Adrenal gland (tissue), 12 donors: Measurements from ENCODE around the gene SRSF11. TPM values are rescaled to one million over a fixed set of nuclear protein-coding genes. Genes with fewer than 3 reads are reported as not detected.

Source experiments
- DNase-seq, 7 donors: peaks; one replicate each; pipeline ENCODE4 v3.0.0-alpha.2; 2019 to 2020
- H3K27ac ChIP-seq, 5 donors: fragments of 200-600 bp; sonication (generic) in 4 of 5; 1 replicate in 3 of 5; 2 replicates in 2 of 5; pipeline versions ENCODE4 v1.5.1 to v1.8.0; 2016 to 2020; ENCODE audit warnings: mild to moderate bottlenecking in 1 of 5
- H3K27me3 ChIP-seq: fragments of 200-600 bp; 2 replicates; pipeline ENCODE4 v1.8.0; 2021
- H3K36me3 ChIP-seq, 2 donors: fragments of 200-600 bp; replicated peaks in 1 of 2; 1 replicate in 1 of 2; 2 replicates in 1 of 2; pipeline versions ENCODE4 v1.5.1 to v1.8.0; 2018 to 2022
- H3K4me1 ChIP-seq, 2 donors: fragments of 200-600 bp; replicated peaks in 1 of 2; 1 replicate in 1 of 2; 2 replicates in 1 of 2; pipeline versions ENCODE4 v1.5.1 to v1.8.0; 2018 to 2021
- H3K4me3 ChIP-seq, 4 donors: fragments of 200-600 bp; sonication (generic) in 3 of 4; one replicate each; pipeline ENCODE4 v1.5.1; 2016 to 2018
- H3K9me3 ChIP-seq, 3 donors: fragments of 200-600 bp; sonication (generic) in 1 of 3; replicated peaks in 1 of 3; 1 replicate in 2 of 3; 2 replicates in 1 of 3; pipeline versions ENCODE4 v1.5.1 to v1.8.0; 2016 to 2021
- CTCF ChIP-seq, 6 experiments: fragments of 450-650 bp in 4 of 6; fragments of 200-600 bp in 2 of 6; sonication (generic) in 1 of 6; IDR thresholded peaks; 1 replicate in 5 of 6; 2 replicates in 1 of 6; pipeline versions ENCODE4 v1.5.1 to v1.8.0; 2016 to 2021; ENCODE audit warnings: antibody characterized with exemption in 6 of 6, mild to moderate bottlenecking in 2 of 6, moderate library complexity in 1 of 6
- POLR2A ChIP-seq, 2 donors: fragments of 450-650 bp; IDR thresholded peaks; one replicate each; pipeline ENCODE4 v1.6.1; 2017; ENCODE audit warnings: antibody characterized with exemption in 2 of 2, mild to moderate bottlenecking in 2 of 2, moderate library complexity in 1 of 2
- WGBS, 4 donors: extraction: QIAGEN DNeasy Blood & Tissue Kit in 2 of 4; methylation state at CpG; one replicate each; pipeline versions ENCODE4 v1.1.5 to v1.1.7; 2013 to 2017; 5-methylcytosine and 5-hydroxymethylcytosine counted together
- intact Hi-C, 2 donors: fragments of 100-400 bp; cut with DNase I; formaldehyde crosslinking; loops; one replicate each; pipeline versions ENCODE4 v1.14.1 to v1.15.0; 2022 to 2023
- polyA plus RNA-seq, 3 donors: library from polyadenylated mRNA; stranded (reverse); fragments of 200-250 nt in 2 of 3; fragments of 350-450 nt in 1 of 3; fragmentation: Illumina TruSeq in 1 of 3; extraction: RNeasy Lipid Tissue Mini Kit (QIAGEN cat#74804) in 1 of 3; gene quantifications; one replicate each; pipeline ENCODE4 v1.2.3, GENCODE V29; 2013 to 2014
- total RNA-seq, 9 donors: library from RNA; depleted of rRNA in 4 of 9; stranded (reverse); fragments of >200 nt in 4 of 9; fragments of 120-200 nt in 1 of 9; fragmentation: NEBNext Ultra II Directional in 1 of 9; extraction: Animal tissue kit (Norgen Biotek cat#: 25700) in 1 of 9; gene quantifications; one replicate each; pipeline versions ENCODE4 v1.1.0 to v1.2.4, GENCODE V29; 2013 to 2023
- donor health status: healthy with polysubstance abuse.
- donor health status: Bipolar disorder and iron deficiency.
- donor health status: DM: yes; HTN: yes; CAD: no.
- donor health status: DM: no; HTN: no; CAD: no.
- donor health status: DM: no; HTN: no; CAD: no.
- donor health status: DM: yes; HTN: yes; CAD: no.

SRSF11 gene
- total and polyA plus RNA-seq, 12 donors: 43.3 to 276 (median 123) TPM

GRCh38 chr1:70265946-70266345 is 44.8 kb downstream of the SRSF11 start:
- intact Hi-C loops: no loop called here
- Histone ChIP-seq H3K4me3 (no peak overlapping the region), H3K4me1 (no peaks in the 10 kb centered on the region), H3K27ac (no peak overlapping the region), H3K36me3 (peaks cover 0 to 4% of the 10 kb centered on the region in 2 donors), H3K9me3 (peaks cover 0 to 10% (median 0%) of the 10 kb centered on the region in 3 donors), H3K27me3 (no peaks in the 10 kb centered on the region)
- DNase-seq: no peak
- 95 to 100% (median 99%) methylated on average over 1 of the region's 1 CpG for WGBS, 4 donors
- TF ChIP-seq POLR2A (IDR thresholded peaks at IDR 0.05) (no peak), CTCF (IDR thresholded peaks at IDR 0.05) (no peak)

- no peak for DNase-seq
- no peaks in the 10 kb centered on the region for H3K36me3 ChIP-seq
- no peak overlapping the region for H3K27ac ChIP-seq
- H3K9me3 ChIP-seq: no peaks in the 10 kb centered on the region
- H3K27me3 ChIP-seq: no peaks in the 10 kb centered on the region
- TF ChIP-seq CTCF (IDR thresholded peaks at IDR 0.05): no peak
- TF ChIP-seq POLR2A (IDR thresholded peaks at IDR 0.05): no peak
- 92 to 98% (median 95%) methylated on average over 5 of the region's 5 CpGs for WGBS, 4 donors
- intact Hi-C loops: no loop called here
- H3K4me1 ChIP-seq: no peaks in the 10 kb centered on the region
- no peak overlapping the region for H3K4me3 ChIP-seq
Measured at GRCh38 chr1:70277875-70278274, 56.7 kb downstream of the SRSF11 start.

- TF ChIP-seq POLR2A (IDR thresholded peaks at IDR 0.05): no peak
- TF ChIP-seq CTCF (IDR thresholded peaks at IDR 0.05): no peak
- no peak overlapping the region for H3K4me3 ChIP-seq
- H3K27ac ChIP-seq: no peak overlapping the region
- H3K9me3 ChIP-seq: no peaks in the 10 kb centered on the region
- intact Hi-C loops: no loop called here
- no peaks in the 10 kb centered on the region for H3K27me3 ChIP-seq
- H3K36me3 ChIP-seq: no peaks in the 10 kb centered on the region
- H3K4me1 ChIP-seq: no peaks in the 10 kb centered on the region
- no peak for DNase-seq
- WGBS, 4 donors: 93 to 100% (median 97%) methylated on average over 1 of the region's 1 CpG
Measured at GRCh38 chr1:70278710-70279109, 57.5 kb downstream of the SRSF11 start.

GRCh38 chr1:70284366-70284765 is 63.2 kb downstream of the SRSF11 start:
- H3K4me1 ChIP-seq: no peaks in the 10 kb centered on the region
- WGBS, 4 donors: 91 to 100% (median 98%) methylated on average over 2 of the region's 2 CpGs
- intact Hi-C loops: no loop called here
- H3K36me3 ChIP-seq: no peaks in the 10 kb centered on the region
- H3K4me3 ChIP-seq: no peak overlapping the region
- no peak for DNase-seq
- H3K9me3 ChIP-seq: no peaks in the 10 kb centered on the region
- H3K27ac ChIP-seq: no peak overlapping the region
- H3K27me3 ChIP-seq: no peaks in the 10 kb centered on the region
- TF ChIP-seq POLR2A (IDR thresholded peaks at IDR 0.05) (no peak), CTCF (IDR thresholded peaks at IDR 0.05) (no peak)
